Activated CD4-positive, alpha-beta T cell treated with anti-CD3 and anti-CD28 coated beads, Interleukin-2, amount 10 ng/mL, durations not matched to agents 7 days and 5 days (primary cell): ENCODE results near the gene ECE1. TPM values are rescaled to one million over a fixed set of nuclear protein-coding genes. Genes with fewer than 3 reads are reported as not detected.
A peak's percentile ranks its signal among the peaks of the same experiment; 100 is the strongest.

Experiments
- CTCF ChIA-PET: fragments of 350-600 bp; sonication (Branson Sonifier 250); formaldehyde crosslinking; loops from one replicate; lab custom pipeline; 2021; ENCODE audit warnings: antibody characterized with exemption; lab: Charles Lee
- POLR2A ChIA-PET: fragments of 350-600 bp; sonication (Branson Sonifier 250); formaldehyde crosslinking; loops from one replicate; lab custom pipeline; 2021; ENCODE audit warnings: antibody characterized with exemption; lab: Charles Lee
- DNase-seq: peaks from one replicate; pipeline ENCODE4 v3.0.0-alpha.2; 2020
- H3K27ac Mint-ChIP-seq: one replicate; pipeline ENCODE4 v1.8.0; 2021; ENCODE audit warnings: mild to moderate bottlenecking, moderate library complexity, mixed read lengths
- H3K27me3 Mint-ChIP-seq: one replicate; pipeline ENCODE4 v1.8.0; 2021; ENCODE audit warnings: mixed read lengths
- H3K36me3 Mint-ChIP-seq: one replicate; pipeline ENCODE4 v1.8.0; 2021; ENCODE audit warnings: low read depth, mixed read lengths
- H3K4me1 Mint-ChIP-seq: one replicate; pipeline ENCODE4 v1.8.0; 2021; ENCODE audit warnings: mixed read lengths
- H3K4me3 Mint-ChIP-seq: one replicate; pipeline ENCODE4 v1.8.0; 2021; ENCODE audit warnings: mild to moderate bottlenecking, moderate library complexity, mixed read lengths
- H3K9me3 Mint-ChIP-seq: one replicate; pipeline ENCODE4 v1.8.0; 2021; ENCODE audit warnings: mixed read lengths
- total RNA-seq, 2 experiments: library from RNA; stranded (reverse); gene quantifications; one replicate each; pipeline ENCODE4 v1.2.3, GENCODE V29; 2021

Gene ECE1
- total RNA-seq, 2 experiments from 2014 or later, result 101 to 107 TPM

GRCh38 chr1:21333824-21334213 lies 43.6 kb upstream of the ECE1 start:
- Mint-ChIP-seq H3K27me3 (no peaks in the 10 kb centered on the region), H3K4me1 (peaks cover 91% of the 10 kb centered on the region), H3K36me3 (peaks cover 21% of the 10 kb centered on the region), H3K4me3 (peak overlapping the region; percentile 75), H3K27ac (peak overlapping the region; percentile 93), H3K9me3 (no peaks in the 10 kb centered on the region)
- ChIA-PET POLR2A (interaction anchor here (0.5 to 1.4 kb wide), 2 partner anchors 9 to 40 kb away, joined by 3 read pairs; no protein-coding TSS in a partner anchor), CTCF (interaction anchor here (0.5 to 4.5 kb wide), 13 partner anchors 9 to 701 kb away, joined by 3 to 23 read pairs (median 5); no protein-coding TSS in a partner anchor)
- no peak for DNase-seq

GRCh38 chr1:21332554-21333311 lies 42.5 kb upstream of the ECE1 start:
- DNase-seq, result no peak
- Mint-ChIP-seq H3K27ac (peak overlapping the region; percentile 63), H3K27me3 (no peaks in the 10 kb centered on the region), H3K9me3 (no peaks in the 10 kb centered on the region), H3K4me3 (no peak overlapping the region), H3K36me3 (peaks cover 23% of the 10 kb centered on the region), H3K4me1 (peaks cover 89% of the 10 kb centered on the region)
- ChIA-PET CTCF (interaction anchor here (2.1 to 4.5 kb wide), 4 partner anchors 8 to 39 kb away, joined by 6 to 23 read pairs (median 14); no protein-coding TSS in a partner anchor), POLR2A (no interaction called here)

GRCh38 chr1:21331752-21332478 lies 41.7 kb upstream of the ECE1 start:
- ChIA-PET POLR2A (no interaction called here), CTCF (interaction anchor here (4.5 kb wide), 1 partner anchor 7 kb away, joined by 21 read pairs; no protein-coding TSS in a partner anchor)
- H3K27ac Mint-ChIP-seq, result peak overlapping the region; percentile 16
- H3K9me3 Mint-ChIP-seq, result no peaks in the 10 kb centered on the region
- no peak for DNase-seq
- H3K4me1 Mint-ChIP-seq, result peaks cover 89% of the 10 kb centered on the region
- H3K4me3 Mint-ChIP-seq, result no peak overlapping the region
- H3K36me3 Mint-ChIP-seq, result peaks cover 22% of the 10 kb centered on the region
- H3K27me3 Mint-ChIP-seq, result no peaks in the 10 kb centered on the region

GRCh38 chr1:21330544-21330943 lies 40.3 kb upstream of the ECE1 start:
- Mint-ChIP-seq H3K36me3 (peaks cover 19% of the 10 kb centered on the region), H3K27me3 (no peaks in the 10 kb centered on the region), H3K9me3 (no peaks in the 10 kb centered on the region), H3K4me1 (peaks cover 88% of the 10 kb centered on the region), H3K27ac (no peak overlapping the region), H3K4me3 (no peak overlapping the region)
- ChIA-PET POLR2A (no interaction called here), CTCF (interaction anchor here (0.6 kb wide), 2 partner anchors 19 to 177 kb away, joined by 3 to 5 read pairs; no protein-coding TSS in a partner anchor)
- DNase-seq, result no peak

- peaks cover 88% of the 10 kb centered on the region for H3K4me1 Mint-ChIP-seq
- ChIA-PET POLR2A (no interaction called here), CTCF (interaction anchor here (0.7 kb wide), 1 partner anchor 9 kb away, joined by 4 read pairs; no protein-coding TSS in a partner anchor)
- peak overlapping the region; percentile 6 for H3K27ac Mint-ChIP-seq
- H3K27me3 Mint-ChIP-seq, result no peaks in the 10 kb centered on the region
- H3K36me3 Mint-ChIP-seq, result peaks cover 19% of the 10 kb centered on the region
- no peaks in the 10 kb centered on the region for H3K9me3 Mint-ChIP-seq
- no peak for DNase-seq
- no peak overlapping the region for H3K4me3 Mint-ChIP-seq
Observed at GRCh38 chr1:21329209-21329844, 39.1 kb upstream of the ECE1 start.

- POLR2A ChIA-PET, result no interaction called here
- no peak overlapping the region for H3K27ac Mint-ChIP-seq
- H3K27me3 Mint-ChIP-seq, result no peaks in the 10 kb centered on the region
Observed at GRCh38 chr1:21327566-21328323, 37.5 kb upstream of the ECE1 start.

GRCh38 chr1:21326861-21327344 lies 36.6 kb upstream of the ECE1 start:
- Mint-ChIP-seq H3K36me3 (peaks cover 19% of the 10 kb centered on the region), H3K4me3 (no peak overlapping the region), H3K27me3 (no peaks in the 10 kb centered on the region), H3K9me3 (no peaks in the 10 kb centered on the region), H3K4me1 (peaks cover 90% of the 10 kb centered on the region), H3K27ac (no peak overlapping the region)
- POLR2A ChIA-PET, result no interaction called here
- no peak for DNase-seq
- CTCF ChIA-PET, result interaction anchor here (0.9 to 3.8 kb wide), 6 partner anchors 8 to 71 kb away, joined by 3 to 21 read pairs (median 4); no protein-coding TSS in a partner anchor

More at GRCh38 chr1:21327566-21328323, 37.5 kb upstream of the ECE1 start:
- Mint-ChIP-seq H3K9me3 (no peaks in the 10 kb centered on the region), H3K4me1 (peaks cover 88% of the 10 kb centered on the region), H3K36me3 (peaks cover 19% of the 10 kb centered on the region), H3K4me3 (no peak overlapping the region)
- CTCF ChIA-PET, result interaction anchor here (0.9 to 1.0 kb wide), 2 partner anchors 9 to 18 kb away, joined by 3 read pairs; no protein-coding TSS in a partner anchor
- no peak for DNase-seq

- POLR2A ChIA-PET, result no interaction called here
- CTCF ChIA-PET, result interaction anchor here (1.0 to 3.8 kb wide), 11 partner anchors 9 to 74 kb away, joined by 3 to 21 read pairs (median 4); no protein-coding TSS in a partner anchor
- H3K9me3 Mint-ChIP-seq, result no peaks in the 10 kb centered on the region
- peaks cover 19% of the 10 kb centered on the region for H3K36me3 Mint-ChIP-seq
- H3K27ac Mint-ChIP-seq, result peak overlapping the region; percentile 92
- H3K27me3 Mint-ChIP-seq, result no peaks in the 10 kb centered on the region
- no peak for DNase-seq
- H3K4me3 Mint-ChIP-seq, result peak overlapping the region; percentile 47
- peaks cover 83% of the 10 kb centered on the region for H3K4me1 Mint-ChIP-seq
Observed at GRCh38 chr1:21325731-21326387, 35.6 kb upstream of the ECE1 start.

GRCh38 chr1:21325231-21325718 lies 35.0 kb upstream of the ECE1 start:
- Mint-ChIP-seq H3K4me3 (peak overlapping the region; percentile 47), H3K9me3 (no peaks in the 10 kb centered on the region), H3K36me3 (peaks cover 18% of the 10 kb centered on the region), H3K4me1 (peaks cover 80% of the 10 kb centered on the region), H3K27ac (peak overlapping the region; percentile 92), H3K27me3 (no peaks in the 10 kb centered on the region)
- POLR2A ChIA-PET, result no interaction called here
- CTCF ChIA-PET, result interaction anchor here (0.8 to 3.8 kb wide), 14 partner anchors 9 to 74 kb away, joined by 3 to 21 read pairs (median 4); no protein-coding TSS in a partner anchor
- DNase-seq, result no peak

GRCh38 chr1:21324368-21325141 lies 34.3 kb upstream of the ECE1 start:
- CTCF ChIA-PET, result interaction anchor here (0.7 to 3.8 kb wide), 14 partner anchors 9 to 909 kb away, joined by 3 to 21 read pairs (median 4); no protein-coding TSS in a partner anchor
- Mint-ChIP-seq H3K36me3 (peaks cover 20% of the 10 kb centered on the region), H3K4me1 (peaks cover 79% of the 10 kb centered on the region), H3K4me3 (peak overlapping the region; percentile 47), H3K27me3 (no peaks in the 10 kb centered on the region), H3K9me3 (no peaks in the 10 kb centered on the region), H3K27ac (peak overlapping the region; percentile 92)
- peak; percentile 50 for DNase-seq
- POLR2A ChIA-PET, result interaction anchor here (0.6 to 0.8 kb wide), 4 partner anchors 9 to 31 kb away, joined by 3 to 4 read pairs (median 4); no protein-coding TSS in a partner anchor
